ENCODE results near the gene ZFPM1.

Gene ZFPM1

DNA sequence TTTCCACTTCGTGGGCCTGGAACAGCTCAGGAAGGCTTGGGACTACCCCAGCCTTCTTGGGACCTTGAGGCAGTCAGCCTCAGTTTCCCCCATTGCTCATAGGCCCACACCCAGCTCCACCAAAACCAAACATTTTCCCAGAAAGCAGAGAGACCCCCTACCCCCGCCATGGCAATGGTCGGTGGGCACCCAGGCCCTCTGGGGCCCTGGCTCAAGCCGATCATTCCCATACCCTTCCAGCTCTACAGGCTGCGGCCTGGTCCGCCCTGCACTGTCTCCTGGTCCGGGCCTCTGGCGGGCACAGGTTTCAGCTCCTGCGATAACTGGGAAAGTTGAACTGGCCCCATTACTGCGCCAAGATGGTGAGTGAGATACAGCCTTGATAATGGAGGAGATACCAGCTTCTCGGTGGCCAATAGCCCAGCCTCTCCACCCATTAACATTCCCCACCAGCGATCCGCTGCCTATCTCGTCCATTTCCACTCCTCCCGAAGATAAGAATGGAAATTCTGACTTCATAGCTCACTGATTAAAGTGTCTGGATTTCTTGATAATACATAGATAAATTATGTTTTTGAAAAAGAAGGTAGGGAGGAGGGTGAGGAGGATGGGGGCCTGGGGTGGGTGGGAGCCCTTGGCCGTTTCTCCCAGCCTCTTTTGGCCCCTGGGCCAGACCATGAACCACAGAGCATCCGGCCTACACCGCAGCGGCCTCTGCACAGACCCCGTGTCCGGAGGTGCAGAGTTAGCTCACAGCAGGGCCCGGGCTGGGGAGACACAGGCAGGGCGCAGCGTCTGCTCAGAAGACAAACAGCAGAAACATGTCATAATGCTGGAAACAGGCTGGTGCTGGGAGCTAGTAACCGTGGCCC, 11.6 kb downstream of the ZFPM1 start:
- TF ChIP-seq, protein P1, sequence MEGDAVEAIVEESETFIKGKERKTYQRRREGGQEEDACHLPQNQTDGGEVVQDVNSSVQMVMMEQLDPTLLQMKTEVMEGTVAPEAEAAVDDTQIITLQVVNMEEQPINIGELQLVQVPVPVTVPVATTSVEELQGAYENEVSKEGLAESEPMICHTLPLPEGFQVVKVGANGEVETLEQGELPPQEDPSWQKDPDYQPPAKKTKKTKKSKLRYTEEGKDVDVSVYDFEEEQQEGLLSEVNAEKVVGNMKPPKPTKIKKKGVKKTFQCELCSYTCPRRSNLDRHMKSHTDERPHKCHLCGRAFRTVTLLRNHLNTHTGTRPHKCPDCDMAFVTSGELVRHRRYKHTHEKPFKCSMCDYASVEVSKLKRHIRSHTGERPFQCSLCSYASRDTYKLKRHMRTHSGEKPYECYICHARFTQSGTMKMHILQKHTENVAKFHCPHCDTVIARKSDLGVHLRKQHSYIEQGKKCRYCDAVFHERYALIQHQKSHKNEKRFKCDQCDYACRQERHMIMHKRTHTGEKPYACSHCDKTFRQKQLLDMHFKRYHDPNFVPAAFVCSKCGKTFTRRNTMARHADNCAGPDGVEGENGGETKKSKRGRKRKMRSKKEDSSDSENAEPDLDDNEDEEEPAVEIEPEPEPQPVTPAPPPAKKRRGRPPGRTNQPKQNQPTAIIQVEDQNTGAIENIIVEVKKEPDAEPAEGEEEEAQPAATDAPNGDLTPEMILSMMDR (IDR thresholded peaks at IDR 0.05; ENCODE audit: low read depth, low read length) = no peak
- H3K4me3 ChIP-seq (ENCODE audit: low read depth, low read length) = no peak overlapping the region

DNA sequence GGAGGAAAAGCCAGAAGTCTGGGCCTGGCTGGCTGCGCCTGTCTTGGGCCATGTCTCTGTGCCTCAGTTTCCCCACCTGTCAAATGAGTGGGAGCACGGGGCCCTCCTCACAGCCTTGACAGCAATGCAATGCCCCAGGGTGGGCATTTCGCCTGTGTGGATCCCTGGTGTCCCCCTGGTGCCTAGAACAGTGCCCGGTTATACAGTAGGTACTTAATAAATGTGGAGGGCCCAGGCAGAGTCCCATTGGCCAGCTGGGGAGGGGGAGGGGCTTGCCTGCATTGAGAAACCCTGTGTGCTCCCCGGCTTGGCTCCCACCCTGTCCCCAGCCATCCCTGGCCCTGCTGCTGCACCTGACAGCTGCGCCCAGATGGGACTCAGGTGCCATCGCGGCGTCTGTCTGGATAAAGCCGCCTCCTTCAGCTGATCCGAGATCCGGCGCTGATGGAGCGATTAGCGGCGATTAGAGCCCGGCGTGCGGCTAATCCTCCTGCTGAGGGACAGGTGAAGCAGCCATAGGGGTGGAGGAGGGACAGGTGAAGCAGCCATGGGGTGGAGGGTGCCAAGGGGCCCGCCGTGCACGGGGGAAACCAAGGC, 12.4 kb downstream of the ZFPM1 start:
- H3K4me3 ChIP-seq (ENCODE audit: low read depth, low read length) = no peak overlapping the region
- TF ChIP-seq, protein P1 (IDR thresholded peaks at IDR 0.05; ENCODE audit: low read depth, low read length) = no peak

DNA sequence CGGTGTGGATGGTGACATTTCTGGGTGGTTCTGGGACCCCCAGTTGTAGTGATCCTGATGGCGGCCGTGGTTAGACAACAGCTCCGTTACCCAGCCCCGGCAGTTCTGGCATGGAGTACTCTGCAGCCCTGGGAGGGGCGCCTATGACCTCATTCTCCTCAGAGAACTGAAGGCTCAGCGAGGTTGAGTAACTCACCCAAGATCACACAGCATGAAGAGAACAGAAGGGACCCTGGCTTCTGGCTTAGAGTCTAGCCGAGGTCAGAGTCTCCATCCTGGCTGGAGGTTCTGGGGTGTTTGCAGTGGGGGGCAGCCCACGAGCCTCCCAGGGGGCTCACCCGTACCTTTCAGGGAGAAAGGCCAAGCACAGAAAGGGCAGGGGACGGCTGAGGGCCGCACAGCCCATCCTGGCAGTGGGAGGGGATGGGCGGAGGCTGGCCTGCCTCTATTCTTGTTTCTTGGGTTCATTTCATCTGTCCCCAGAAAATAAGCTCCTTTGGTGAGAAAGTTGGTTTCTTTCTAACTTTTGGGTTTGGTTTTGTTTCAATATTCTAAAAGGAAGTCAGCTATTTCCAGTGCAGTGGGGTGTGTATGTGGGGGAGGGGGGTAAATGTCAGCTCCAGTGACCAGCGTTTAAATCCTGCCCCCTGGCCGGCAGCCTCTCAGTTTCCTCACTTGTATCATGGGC, 13.2 kb downstream of the ZFPM1 start:
- H3K4me3 ChIP-seq (ENCODE audit: low read depth, low read length) = no peak overlapping the region
- TF ChIP-seq, protein P1 (IDR thresholded peaks at IDR 0.05; ENCODE audit: low read depth, low read length) = no peak

DNA sequence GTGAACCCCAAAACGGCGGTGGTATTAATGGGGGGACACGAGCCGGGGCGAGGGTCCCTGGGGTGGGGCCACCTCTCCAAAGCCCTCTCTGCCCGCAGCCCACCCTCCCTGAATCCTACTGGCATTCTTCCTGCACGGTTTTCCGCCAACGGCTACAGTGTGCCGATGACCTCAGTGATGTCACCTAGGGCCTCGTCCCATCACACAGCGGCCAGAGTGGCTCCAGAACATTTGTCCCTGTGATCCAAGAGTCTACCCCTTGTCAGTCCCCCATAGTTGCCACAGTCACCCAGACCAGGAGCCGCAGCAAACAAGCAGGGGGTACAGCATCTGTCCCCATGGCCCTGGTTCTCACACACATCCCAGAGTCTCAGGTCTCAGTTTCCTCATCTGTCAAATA, 13.9 kb downstream of the ZFPM1 start:
- TF ChIP-seq, protein P1 (IDR thresholded peaks at IDR 0.05; ENCODE audit: low read depth, low read length) = no peak
- no peak overlapping the region for H3K4me3 ChIP-seq (ENCODE audit: low read depth, low read length)

DNA sequence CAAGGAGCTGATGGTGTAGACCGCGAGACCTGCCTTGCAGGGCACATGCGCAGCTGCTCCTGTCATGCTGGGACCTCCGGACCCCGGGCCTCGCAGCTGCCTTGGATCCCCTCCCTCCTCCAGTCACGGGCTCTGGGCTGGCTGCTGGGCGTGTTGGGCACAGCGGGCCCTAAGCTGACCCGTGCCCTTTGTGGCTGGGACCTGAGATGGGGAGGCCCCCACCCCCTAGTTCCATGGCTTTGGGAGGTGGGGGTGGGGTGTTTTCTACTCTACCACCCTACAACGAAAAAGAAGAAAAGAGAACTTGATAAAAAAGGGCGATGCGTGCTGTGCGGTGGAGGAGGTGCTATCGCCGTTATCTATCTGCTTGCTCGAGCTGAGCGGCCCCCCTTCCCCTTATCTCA, 14.5 kb downstream of the ZFPM1 start:
- no peak overlapping the region for H3K4me3 ChIP-seq (ENCODE audit: low read depth, low read length)
- TF ChIP-seq, protein P1 (IDR thresholded peaks at IDR 0.05; ENCODE audit: low read depth, low read length) = no peak

DNA sequence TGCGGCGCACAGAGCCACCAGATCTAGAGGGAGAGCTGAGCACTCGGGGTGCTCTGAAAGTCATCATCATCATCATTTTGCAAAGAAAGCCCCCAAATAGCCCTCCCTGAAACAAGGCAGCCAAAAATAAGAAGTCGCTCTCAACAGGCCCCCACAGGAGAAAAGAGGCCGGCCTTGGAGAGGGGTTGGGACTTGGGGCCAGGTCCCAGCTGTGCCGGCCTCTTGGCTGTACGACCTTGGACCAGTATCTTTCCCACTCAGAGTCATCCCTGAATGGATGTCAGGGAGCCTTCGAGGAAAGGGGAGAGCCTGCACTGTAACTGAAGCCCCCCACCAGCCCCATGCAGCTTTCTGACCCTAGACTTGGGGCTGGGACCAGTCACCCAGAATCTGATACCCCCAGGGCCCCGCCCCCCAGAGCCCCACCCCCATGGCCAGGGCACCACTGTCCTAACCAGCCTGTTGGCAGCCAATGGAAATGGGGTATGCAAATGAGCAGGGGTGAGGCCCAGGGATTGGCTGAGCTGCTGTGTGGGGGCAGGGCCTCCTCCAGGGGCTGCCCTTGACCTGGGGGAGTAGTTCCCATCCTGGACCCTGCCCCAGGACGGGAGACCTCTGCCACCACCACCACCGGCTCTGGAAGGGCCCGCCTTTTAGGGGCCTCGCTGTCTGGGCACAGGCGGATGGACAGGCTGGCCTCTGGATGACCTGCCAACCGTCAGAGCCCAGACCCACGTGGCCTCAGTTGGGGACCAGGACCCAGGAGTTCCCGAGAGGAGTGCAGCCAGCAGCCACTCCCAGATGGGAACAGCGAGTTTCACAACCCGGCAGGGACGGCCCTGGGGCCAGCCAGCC, 15.4 kb downstream of the ZFPM1 start:
- no peak overlapping the region for H3K4me3 ChIP-seq (ENCODE audit: low read depth, low read length)
- TF ChIP-seq, protein P1 (IDR thresholded peaks at IDR 0.05; ENCODE audit: low read depth, low read length) = no peak
